ENCODE measurements around the gene VWF.
"Not testable (repeated sequence)": the region's sequence is repeated elsewhere in the genome, so short reads cannot be mapped to it uniquely, and the experiment has no call there.

Gene VWF

DNA sequence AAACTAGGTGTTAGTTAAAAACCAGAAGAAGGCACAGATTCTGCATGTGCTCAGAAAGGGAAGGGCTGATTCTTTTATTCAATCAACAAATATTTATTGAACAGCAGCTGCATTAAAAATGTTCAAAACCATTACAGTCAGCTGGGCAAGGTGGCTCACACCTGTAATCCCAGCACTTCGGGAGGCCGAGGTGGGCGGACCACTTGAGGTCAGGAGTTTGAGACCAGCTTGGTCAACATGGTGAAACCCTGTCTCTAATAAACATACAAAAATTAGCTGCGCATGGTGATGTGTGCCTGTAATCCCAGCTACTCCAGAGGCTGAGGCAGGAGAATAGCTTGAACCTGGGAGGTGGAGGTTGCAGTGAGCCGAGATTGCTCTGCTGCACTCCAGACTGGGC is 22.4 kb downstream of the VWF start:
- not testable (repeated sequence) for DNase-seq

DNA sequence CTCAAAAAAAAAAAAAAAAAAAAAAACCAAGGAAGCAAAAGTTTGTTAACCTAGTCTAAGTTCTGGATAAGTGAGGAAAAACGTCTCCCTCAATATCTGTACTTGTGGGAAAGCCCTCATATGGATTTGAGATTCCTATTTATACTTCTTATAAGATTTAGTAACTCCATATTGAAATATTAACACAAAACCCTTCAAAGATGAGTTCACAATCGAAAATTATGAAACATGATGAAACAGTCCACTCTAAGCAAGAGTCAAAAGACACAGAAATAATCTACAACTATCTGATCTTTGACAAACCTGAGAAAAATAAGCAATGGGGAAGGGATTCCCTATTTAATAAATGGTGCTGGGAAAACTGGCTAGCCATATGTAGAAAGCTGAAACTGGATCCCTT is 25.2 kb downstream of the VWF start:
- no peak for DNase-seq

DNA sequence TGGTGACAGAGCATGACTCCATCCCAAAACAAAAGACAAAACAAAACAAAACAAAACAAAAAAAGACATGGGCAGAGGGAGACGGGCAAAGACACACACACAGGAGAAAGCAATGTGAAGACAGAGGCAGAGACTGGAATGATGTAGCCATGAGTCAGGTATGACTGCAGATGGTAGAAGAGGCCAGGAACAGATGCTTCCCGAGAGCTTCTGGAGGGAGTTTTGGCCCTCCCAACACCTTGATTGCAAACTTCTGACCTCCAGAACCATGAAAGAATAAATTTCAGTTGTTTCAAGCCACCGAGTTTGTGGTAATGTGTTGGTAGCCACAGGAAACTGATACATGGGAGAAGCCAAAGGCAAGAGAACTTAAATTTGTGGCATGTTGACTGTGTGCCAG is 27.1 kb downstream of the VWF start:
- DNase-seq, result no peak

DNA sequence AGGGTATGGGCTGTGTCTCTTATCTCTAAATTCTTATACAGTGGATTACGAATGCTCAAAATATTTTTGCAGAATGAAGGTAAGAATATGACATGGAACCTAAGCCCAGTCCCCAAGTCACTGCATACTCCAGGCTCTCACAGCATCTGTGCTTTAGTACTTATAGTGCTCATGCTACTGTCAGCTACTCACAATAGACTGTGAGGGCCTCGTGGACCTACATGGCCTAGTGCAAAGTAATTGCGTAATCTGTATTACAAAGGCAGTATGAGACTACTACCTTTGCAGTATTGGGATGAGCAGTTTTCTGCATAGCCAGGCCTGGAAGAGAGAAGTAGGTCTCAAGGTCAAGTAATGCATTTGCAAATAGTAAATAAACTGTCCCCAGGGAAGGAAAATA is 27.9 kb downstream of the VWF start:
- DNase-seq, result no peak

DNA sequence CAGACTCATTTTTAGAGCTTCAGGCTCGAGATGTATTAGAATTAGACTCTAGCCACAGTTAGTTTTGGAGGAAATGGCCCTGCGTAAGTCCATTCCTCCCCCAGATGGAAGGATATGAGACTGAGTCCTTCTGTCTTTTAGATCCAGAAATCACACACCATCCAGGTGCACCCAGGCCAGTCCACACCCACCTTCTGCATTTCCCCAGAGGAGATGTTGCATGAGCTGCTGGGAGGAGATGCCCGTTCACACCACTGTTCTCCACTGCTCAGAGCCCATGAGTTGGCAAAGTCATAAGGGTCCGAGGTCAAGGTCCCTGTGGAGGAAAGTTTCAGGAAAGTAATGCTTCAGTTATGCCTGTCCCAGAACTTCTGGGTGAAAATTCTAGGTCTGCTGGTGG is 29.2 kb downstream of the VWF start:
- no peak for DNase-seq

DNA sequence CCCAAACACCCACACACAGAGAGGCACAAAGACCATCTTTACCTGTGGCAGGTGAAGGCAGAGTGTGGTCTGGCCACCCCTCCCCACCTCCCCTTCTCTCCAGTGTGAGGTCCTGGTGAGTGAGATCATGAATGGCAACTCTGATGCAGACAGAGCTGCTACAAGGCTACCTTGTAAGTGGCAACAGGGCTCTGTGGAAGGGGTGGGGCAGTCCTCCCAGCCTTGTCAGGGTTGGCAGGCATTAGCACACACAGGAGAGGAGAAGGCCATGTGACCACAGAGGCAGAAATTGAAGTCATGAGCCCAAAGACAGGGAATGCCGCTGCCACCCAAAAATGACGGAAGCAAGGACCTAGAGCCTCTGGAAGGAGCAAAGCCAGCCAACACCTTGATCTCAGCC is 30.7 kb downstream of the VWF start:
- no peak for DNase-seq

DNA sequence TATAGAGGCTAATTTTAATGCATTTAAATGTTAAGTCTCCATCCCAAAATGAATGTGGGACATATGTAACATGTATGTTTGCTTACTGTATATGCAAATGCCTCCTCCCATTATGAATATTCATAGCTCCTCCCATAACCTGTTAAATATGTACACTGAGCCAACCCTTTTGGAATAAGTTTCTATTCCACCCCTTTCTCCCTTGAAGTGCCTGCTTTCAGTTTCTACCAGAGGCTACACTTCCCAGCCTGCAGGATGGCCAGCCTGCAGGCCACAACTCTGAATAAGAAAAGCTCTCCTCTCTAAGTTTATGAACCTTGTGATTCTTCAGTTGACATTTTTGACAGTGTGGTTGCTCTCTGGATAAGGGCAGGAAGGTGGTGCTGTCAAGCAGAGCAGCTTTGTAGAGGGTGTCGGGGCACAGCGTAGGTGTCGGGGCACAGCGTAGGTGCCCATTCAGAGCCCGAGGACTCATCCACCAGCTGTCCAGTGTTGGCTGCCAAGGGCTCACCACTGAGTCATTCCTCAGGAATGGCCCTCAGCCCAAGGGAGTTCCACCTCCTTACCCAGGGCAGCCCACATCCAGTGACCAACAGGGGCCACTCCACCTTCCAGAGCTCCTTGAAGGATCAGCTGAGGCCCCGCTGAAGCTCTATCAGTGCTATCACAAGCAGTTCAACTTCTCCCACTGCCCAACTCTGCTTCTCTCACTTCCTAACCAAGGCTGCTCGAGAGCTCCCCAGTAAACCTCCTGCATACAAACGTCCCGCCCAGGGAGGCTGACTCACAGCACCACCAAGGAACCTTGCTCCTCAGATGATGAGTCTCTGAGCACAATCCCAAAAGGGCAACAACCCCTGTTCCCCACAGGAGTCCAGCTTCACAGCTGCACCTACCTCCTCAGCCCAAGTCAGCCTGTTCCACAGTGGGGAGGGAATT is 31.4 kb downstream of the VWF start:
- DNase-seq, result no peak

DNA sequence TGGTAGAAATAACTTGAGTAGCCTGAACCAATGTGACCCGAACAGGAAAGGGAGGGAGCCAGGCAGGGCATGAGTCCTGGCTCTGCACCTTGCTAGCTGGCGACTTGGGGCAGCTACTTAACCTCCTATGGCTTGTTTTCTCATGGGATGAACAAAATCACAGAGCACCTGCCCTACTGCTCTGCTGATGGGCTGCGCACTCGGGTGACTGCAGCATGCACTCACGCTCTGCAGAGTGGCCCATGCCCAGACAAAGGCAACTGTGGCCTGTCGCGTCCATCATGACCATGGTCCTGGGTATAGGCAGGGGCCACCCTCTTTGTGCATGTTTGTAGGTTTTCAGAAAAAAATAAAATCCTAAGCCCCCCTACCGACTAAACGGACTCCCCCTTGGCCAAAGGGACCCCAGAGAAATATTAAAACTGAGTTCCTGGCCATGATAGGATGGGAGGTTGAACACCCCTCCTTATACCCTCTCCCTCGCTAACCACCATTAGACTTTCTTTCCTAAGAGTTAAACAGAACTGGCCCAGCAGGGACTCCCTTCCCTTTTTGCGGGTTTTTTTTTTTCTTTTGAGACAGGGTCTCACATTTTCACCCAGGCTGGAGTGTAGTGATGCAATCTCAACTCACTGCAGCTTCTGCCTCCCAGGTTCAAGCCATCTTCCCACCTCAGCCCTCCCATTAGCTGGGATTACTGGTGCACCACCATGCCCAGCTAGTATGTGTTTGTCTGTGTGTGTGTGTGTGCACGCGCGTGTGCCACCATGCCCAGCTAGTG is 32.5 kb downstream of the VWF start:
- DNase-seq, result no peak

DNA sequence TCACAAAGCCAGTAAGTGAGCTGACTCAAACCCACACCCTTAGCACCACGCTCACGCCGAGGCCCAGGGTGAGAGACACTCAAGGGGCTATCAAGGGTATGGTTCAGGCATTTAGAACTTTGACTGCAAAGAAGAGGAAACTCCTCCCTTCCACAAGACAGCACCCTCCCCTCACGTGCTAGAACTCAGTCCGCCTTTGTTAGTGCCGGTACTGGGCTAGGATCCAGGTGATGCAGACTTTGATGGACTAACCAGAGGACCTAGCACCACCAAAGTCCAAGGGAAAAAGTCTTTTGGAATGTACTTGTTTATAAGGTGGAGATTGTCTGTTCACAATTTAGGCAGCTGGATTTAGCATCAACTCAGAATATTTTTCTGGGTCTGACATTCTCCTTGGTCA is 33.7 kb downstream of the VWF start:
- DNase-seq, result no peak

DNA sequence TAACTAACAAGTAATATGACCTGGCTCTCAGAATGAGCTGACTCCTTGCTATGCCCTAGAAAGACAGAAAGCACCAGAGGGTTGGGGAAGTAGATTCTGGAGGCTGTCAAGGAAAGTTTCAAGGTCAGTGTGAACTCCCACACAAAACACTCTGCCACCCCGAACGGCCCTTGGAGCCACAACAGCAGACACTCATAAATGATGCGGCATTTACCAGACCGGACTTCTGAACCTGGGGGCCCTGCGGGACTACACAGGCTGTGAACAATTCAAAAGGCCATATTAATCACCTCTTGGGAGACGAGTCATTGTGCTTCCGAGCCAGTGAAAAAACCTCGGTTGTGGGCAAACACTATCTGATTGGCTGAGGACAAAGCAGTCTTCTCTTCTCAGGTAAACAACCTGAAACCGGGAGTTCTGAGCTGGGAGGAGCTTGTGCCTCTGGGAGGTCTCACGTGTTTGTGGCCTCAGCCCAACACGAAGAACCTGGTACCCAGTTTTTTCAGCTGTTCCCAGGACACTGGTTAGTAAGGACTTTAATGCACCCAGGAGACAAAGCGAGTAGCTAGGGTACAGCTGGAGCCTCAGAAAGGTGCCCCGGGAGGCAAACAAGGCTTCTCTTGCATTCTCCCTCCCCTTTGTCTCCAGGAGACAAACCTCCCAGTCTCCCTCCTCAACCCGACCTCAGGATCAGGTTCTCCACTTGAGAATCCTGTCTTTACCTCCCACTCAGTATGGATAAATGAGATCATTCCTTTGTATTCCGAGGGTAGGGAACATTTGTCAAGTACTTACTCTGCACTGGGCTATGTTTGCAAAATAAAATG is 35.3 kb downstream of the VWF start:
- DNase-seq, result no peak

DNA sequence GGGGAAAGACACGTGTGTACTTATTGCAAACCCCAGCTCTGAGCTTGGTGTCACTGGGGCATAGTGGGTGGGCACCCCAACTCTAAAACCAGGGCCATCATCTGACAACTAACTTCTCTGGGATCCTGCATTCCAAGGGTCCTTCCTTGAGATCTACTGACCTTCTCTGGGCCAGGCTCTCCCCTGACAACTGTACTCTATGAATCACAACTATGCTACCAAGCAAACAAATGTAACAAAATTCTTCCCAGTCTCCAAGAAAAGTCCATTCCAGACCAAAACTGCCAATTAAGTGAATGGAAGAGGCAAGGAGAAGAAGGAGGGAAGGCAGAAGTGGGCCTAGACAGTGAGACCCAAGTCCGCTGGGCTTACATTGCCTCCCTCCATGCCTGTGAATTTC is 38.2 kb downstream of the VWF start:
- DNase-seq, result no peak

DNA sequence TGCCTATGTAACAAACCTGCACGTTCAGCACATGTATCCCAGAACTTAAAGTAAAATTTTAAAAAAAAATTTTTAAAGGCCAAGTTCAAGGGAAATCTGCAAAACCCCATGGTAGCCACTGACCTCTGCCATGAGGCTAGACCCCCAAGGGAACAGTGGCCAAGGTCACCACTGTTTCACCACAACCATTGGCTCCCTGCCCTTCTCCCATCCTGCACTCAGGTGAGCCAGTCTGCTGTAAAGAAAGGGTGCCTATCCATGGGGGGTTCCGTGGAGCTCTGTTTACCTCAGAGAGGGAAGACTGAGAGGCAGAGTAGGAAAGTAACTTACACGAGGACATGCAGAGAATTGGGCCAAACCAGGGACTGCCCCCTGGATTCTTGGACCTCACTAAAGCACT is 38.6 kb downstream of the VWF start:
- DNase-seq, result no peak

DNA sequence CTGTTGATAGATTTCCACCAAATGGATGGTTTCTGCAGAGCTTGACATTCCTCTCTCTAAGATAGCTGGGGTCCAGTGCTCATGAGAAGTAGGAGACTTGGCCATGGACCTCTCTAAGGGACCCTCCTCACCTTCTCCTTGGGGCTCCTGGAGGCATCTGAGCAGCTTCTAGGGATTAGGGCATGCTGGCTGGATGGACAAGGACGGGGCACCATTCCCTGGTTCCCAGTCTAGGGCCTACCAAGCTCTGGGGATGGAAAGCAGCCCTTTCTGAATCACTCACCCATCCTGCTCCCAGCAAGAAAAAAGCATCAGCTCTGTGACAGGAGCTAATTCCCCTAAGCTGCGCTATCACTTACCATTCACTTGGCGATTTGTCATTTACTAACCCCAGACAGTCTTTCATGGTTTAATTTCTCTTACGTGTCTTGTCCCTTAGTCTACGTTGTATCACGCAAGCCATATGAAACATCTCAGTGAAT is 39.5 kb downstream of the VWF start:
- DNase-seq, result no peak

DNA sequence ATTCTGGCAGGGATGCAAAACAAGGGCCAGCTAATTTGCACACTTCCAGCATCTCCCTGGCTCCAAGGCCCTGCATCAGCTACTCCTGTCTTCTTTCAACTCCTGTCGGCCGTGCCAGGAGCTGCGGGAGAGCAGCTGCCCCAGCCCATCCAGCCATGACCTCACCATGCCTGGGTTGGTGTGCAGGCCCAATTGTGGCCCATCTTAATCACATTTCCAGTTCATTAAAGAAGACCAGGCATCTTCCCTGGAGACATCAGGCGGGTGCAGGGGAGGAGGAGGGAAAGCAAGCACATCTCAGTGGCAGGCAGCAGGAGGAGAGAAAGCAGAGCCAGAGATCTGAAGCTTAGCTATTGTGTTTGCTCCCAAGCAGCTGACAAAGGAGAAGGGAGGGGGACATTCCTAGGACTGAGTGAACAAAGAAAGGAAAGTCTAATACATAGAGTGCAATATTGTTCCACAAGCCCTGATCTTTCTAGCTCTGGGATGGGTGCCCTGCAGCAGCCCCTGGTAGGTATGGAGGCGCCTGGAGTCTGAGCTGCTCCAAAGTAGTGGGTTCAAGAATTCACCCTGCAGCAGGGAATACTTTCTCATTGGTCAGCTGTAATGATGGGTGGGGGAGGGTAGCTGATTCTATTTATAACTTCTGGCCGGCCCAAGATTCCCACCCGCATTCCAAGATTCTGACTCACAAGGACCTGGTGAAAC is 40.1 kb downstream of the VWF start:
- no peak for DNase-seq

DNA sequence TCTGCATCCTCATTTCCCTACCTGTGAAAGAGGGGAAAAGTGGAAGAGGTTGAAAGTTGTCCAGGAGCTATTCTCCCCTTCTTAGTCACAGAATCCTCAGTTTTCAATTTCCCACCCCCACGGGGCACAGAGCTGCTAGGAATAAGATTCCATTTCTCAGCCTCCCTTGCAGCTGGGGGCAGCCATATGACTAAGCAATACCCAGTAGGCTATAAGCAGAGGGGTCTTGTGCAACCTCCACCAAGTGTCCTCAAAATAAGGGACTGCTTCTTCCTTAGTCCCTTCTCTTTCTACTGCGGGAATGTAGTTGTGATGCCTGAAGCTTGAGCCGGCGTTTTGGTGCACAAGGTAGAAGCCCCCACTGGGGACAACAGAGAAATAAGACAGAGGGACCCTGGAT is 40.9 kb downstream of the VWF start:
- no peak for DNase-seq

DNA sequence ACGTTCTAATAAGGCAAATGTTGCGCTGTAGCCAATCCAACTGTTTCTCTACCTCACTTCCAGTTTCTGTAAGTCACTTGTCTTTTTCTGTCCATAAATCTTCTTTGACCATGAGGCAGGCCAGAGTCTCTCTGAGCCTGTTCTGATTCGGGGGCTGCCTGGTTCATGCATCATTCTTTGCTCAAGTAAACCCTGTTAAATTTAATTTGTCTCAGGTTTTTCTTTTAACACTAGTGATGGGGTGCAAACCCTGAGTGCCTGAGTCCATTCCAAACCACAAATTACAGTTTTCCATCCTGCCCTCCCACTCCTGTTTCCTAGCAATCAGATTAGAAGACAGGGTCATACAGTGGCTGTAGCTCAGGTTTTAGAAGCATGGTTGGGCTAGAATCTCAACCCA is 41.9 kb downstream of the VWF start:
- DNase-seq, result no peak

DNA sequence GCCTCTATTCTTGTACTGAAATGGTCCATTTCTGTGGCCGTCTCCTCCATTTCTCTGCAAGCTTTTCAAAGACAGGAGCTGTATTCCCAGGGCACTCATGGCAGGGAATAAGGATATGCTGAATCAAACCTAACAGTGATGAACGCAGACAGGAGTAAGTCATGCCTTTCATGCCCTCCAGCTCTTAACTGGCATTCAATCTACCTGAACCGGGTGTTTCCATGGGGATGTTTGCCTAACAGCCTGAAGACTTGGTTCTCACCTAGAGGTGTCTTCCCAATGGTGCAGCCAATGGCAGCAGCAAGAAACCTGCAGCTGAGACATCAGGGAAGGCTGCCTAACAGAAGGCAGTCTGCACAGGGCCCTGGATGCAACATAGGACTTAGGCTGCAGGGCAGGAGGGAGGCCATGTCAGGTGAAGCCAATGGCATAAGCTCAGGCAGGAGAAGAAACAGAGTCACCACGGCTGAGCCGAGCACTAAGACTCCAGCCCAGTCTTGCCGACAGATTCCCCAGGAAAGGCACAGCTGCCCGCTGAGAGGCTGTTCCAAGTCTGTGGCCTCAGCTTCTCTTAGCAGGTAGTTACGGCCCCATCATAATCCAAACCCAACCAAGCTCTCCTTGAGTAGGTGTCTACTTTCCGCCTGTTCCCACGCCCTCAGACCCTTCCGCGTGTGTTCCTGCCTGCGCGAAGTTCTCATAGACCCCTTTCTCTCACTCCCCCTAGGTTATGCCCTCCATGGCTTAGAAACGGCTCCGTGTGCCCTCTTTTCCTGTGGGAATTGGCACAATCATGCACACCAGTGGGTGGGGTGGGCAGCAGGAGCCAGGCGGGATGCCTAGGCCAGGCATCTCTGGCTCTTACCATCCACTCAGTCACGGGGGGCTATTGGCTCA is 44.1 kb downstream of the VWF start:
- DNase-seq, result no peak

DNA sequence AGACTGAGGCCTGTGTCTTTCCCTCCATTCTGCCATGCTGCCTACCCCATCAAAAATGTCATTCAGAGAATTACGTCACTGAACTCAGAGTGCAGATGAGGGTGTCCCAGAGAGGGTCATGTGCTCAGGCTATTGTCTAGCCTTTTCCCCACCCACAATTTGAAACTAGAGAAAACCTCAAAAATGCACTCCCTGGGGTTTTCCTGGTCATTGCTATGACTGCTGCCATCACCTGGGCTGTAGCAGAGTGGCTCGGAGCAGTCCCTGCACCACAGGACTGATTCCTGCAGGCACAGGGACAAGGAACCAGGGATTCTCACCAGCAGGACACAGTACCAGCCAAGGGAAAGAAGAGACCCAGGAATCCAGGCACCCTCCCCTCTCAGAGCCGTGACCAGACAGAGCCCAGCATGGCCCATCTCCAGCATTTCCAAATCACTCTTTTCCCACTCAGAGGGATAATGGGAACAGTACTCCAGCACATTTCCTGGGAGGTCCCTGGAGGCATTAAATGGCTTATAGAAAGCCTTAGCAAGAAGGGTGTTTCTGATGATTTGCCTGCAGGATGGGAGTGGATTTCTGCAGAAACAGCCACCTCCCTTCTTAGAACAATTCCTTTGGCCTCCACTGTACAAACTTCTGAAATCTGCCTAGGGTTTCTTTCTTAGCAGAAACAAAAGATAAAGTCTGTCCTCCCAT is 45.9 kb downstream of the VWF start:
- no peak for DNase-seq

DNA sequence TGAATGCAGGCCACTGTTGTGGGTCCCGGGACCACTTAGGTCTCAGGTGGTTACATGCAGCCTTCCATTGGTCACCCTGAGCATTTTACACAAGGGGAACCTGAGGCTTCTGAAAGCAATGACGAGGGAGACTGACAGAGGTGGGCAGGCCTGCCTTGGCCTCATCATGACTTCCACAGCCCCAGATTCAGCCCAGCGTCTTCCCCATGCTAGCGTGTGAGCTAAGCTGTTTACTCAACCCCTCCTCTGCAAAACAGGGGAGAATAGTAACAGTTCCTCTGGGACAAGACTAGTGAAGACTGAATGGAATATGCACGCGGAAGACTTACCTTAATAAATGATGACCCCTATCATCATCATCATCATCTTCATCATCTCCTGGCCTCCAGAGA is 46.8 kb downstream of the VWF start:
- no peak for DNase-seq

DNA sequence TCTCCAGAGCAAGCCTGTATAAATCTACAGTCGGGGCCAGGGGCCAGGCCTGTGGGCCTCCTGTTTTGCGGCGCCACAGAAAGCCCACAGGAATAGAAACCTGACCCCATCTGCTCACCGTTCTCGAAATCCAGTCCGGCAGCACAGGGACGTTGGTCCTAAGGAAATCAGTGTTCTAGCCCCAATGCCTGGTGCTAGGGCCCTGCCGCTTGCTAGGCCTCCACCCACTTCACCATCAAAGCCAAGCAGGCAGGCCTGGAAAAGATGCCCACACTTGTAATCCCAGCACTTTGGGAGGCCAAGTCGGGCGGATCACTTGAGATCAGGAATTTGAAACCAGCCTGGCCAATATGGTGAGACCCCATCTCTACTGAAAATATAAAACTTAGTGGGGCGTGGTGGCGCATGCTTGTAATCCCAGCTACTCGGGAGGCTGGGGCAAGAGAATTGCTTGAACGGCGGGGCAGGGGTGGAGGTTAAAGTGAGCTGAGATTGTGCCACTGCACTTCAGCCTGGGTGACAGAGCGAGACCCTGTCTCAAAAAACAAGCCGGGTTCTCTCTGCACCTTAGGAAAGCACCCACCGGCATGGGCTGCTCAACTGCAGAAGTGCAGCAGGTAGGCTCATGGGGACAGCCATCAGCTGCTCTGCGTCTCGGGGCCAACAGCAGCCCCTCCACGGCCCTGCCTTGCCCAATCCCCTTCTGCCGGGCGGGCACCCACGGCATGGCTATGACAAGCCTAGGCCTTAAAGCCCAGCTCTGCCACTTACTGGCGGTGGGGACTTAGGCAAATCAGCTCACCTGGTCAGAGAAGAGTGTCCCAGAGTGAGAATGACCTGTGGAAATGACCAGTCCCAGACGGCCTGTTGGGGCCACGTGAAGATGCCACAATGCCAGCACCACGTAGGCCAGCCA is 47.4 kb downstream of the VWF start:
- no peak for DNase-seq
